SU-DHL-6 (cell line): Measurements from ENCODE around the gene KRT6B.

Experiments
- H2AFZ ChIP-seq: fragments of 200-600 bp; sonication (generic); 2 replicates; pipeline ENCODE4 v1.6.1; 2014; ENCODE audit warnings: low read depth, mild to moderate bottlenecking, moderate library complexity, mixed read lengths, antibody characterized with exemption, low read length; ENCODE audit not compliant: severe bottlenecking
- H3F3A ChIP-seq: fragments of 200-600 bp; shearing (Covaris generic); 2 replicates; pipeline ENCODE4 v1.6.0; 2016; ENCODE audit warnings: antibody characterized with exemption, mild to moderate bottlenecking; ENCODE audit not compliant: insufficient read depth
- H3K27ac ChIP-seq: fragments of 200-600 bp; sonication (generic); 2 replicates; pipeline ENCODE4 v1.5.1; 2016; ENCODE audit warnings: low read depth, mild to moderate bottlenecking, low read length, moderate library complexity, mixed read lengths
- H3K27me3 ChIP-seq: fragments of 200-600 bp; sonication (generic), shearing (Covaris generic); 2 replicates; pipeline ENCODE4 v1.6.0; 2014; ENCODE audit warnings: mild to moderate bottlenecking, low read length
- H3K36me3 ChIP-seq: fragments of 200-600 bp; sonication (generic); 2 replicates; pipeline ENCODE4 v1.6.1; 2014; ENCODE audit warnings: mild to moderate bottlenecking, low read length, mixed read lengths
- H3K4me2 ChIP-seq: fragments of 300-600, 200-600 bp; shearing (Covaris generic), sonication (generic); 2 replicates; pipeline ENCODE4 v1.6.0; 2014; ENCODE audit warnings: low read length, low read depth, mild to moderate bottlenecking; ENCODE audit not compliant: poor library complexity, severe bottlenecking
- H3K4me3 ChIP-seq: fragments of 200-600 bp; sonication (generic); 2 replicates; pipeline ENCODE4 v1.5.1; 2014; ENCODE audit warnings: antibody characterized with exemption, low read length, mild to moderate bottlenecking, mixed read lengths; ENCODE audit not compliant: insufficient read depth, poor library complexity, severe bottlenecking
- H3K79me2 ChIP-seq: fragments of 200-600 bp; sonication (generic); 2 replicates; pipeline ENCODE4 v1.6.1; 2014; ENCODE audit warnings: mild to moderate bottlenecking, low read length, moderate library complexity; ENCODE audit not compliant: insufficient read depth
- H3K9ac ChIP-seq: fragments of 200-600 bp; sonication (generic); 2 replicates; pipeline ENCODE4 v1.7.0; 2014; ENCODE audit warnings: mild to moderate bottlenecking, low read length
- H3K9me2 ChIP-seq: fragments of 200-600 bp; sonication (generic); replicated peaks from 2 replicates; pipeline ENCODE4 v1.6.1; 2014; ENCODE audit warnings: low read length; ENCODE audit not compliant: insufficient read depth
- H3K9me3 ChIP-seq: fragments of 200-600 bp; sonication (generic); 2 replicates; pipeline ENCODE4 v1.6.1; 2014; ENCODE audit warnings: low read length, mixed read lengths; ENCODE audit not compliant: insufficient read depth
- H4K20me1 ChIP-seq: fragments of 200-600 bp; sonication (generic); 2 replicates; pipeline ENCODE4 v1.6.1; 2014; ENCODE audit warnings: low read depth, mild to moderate bottlenecking, antibody characterized with exemption, low read length, moderate library complexity, mixed read lengths
- EZH2phosphoT487 ChIP-seq: fragments of 200-600 bp; sonication (generic), shearing (Covaris generic); conservative IDR thresholded peaks from 2 replicates; pipeline ENCODE4 v1.6.1; 2018; ENCODE audit warnings: mild to moderate bottlenecking, antibody characterized with exemption, low read length, moderate library complexity, mixed read lengths
- TF ChIP-seq, protein P1 (sequence below): fragments of 200-600 bp; sonication (generic); IDR thresholded peaks from one replicate; pipeline ENCODE4 v1.5.1; 2017; ENCODE audit warnings: antibody characterized with exemption, mild to moderate bottlenecking, low read length, moderate library complexity; ENCODE audit not compliant: insufficient read depth, poor library complexity, severe bottlenecking

KRT6B gene

GRCh38 chr12:52415870-52416750 lies 35.8 kb downstream of the KRT6B start:
- Histone ChIP-seq H3K9me3 (no peaks in the 10 kb centered on the region), H3K4me3 (no peak overlapping the region), H3K27ac (no peak overlapping the region), H3K9me2 (no peaks in the 10 kb centered on the region), H2AFZ (no peak overlapping the region), H3F3A (no peaks in the 10 kb centered on the region), H3K4me2 (no peak overlapping the region), H3K79me2 (no peaks in the 10 kb centered on the region), H3K9ac (no peak overlapping the region), H3K27me3 (no peaks in the 10 kb centered on the region), H3K36me3 (no peaks in the 10 kb centered on the region), H4K20me1 (no peaks in the 10 kb centered on the region)
- TF ChIP-seq, protein P1, sequence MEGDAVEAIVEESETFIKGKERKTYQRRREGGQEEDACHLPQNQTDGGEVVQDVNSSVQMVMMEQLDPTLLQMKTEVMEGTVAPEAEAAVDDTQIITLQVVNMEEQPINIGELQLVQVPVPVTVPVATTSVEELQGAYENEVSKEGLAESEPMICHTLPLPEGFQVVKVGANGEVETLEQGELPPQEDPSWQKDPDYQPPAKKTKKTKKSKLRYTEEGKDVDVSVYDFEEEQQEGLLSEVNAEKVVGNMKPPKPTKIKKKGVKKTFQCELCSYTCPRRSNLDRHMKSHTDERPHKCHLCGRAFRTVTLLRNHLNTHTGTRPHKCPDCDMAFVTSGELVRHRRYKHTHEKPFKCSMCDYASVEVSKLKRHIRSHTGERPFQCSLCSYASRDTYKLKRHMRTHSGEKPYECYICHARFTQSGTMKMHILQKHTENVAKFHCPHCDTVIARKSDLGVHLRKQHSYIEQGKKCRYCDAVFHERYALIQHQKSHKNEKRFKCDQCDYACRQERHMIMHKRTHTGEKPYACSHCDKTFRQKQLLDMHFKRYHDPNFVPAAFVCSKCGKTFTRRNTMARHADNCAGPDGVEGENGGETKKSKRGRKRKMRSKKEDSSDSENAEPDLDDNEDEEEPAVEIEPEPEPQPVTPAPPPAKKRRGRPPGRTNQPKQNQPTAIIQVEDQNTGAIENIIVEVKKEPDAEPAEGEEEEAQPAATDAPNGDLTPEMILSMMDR: no peak
- TF ChIP-seq EZH2phosphoT487: no peak

DNA sequence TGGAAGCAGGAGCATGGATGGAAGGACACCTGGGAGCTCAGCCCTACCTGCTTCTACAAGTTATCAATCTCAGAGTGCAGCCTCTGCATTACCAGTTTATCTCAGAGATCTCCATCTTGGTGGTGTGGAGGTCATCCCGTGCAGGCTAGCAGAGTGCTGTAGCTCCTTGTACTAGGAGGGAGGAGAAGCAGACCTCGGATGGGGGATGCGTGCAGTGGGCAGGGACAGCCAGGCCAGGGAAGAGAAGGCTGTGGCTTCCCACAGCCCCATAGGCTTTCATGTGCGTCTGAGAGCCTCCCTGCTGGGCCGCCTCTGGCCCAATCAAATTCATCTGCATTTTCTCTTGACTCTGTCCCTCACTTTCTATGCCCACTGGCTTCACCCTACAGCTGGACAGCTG lies 37.0 kb downstream of the KRT6B start:
- Histone ChIP-seq H3K9ac (no peak overlapping the region), H3K4me2 (no peak overlapping the region), H3K79me2 (no peaks in the 10 kb centered on the region), H4K20me1 (no peaks in the 10 kb centered on the region), H3F3A (no peaks in the 10 kb centered on the region), H3K9me3 (no peaks in the 10 kb centered on the region), H3K4me3 (no peak overlapping the region), H3K27ac (no peak overlapping the region), H3K27me3 (no peaks in the 10 kb centered on the region), H3K9me2 (no peaks in the 10 kb centered on the region), H2AFZ (no peak overlapping the region), H3K36me3 (no peaks in the 10 kb centered on the region)
- TF ChIP-seq, protein P1: no peak
- TF ChIP-seq EZH2phosphoT487: no peak

DNA sequence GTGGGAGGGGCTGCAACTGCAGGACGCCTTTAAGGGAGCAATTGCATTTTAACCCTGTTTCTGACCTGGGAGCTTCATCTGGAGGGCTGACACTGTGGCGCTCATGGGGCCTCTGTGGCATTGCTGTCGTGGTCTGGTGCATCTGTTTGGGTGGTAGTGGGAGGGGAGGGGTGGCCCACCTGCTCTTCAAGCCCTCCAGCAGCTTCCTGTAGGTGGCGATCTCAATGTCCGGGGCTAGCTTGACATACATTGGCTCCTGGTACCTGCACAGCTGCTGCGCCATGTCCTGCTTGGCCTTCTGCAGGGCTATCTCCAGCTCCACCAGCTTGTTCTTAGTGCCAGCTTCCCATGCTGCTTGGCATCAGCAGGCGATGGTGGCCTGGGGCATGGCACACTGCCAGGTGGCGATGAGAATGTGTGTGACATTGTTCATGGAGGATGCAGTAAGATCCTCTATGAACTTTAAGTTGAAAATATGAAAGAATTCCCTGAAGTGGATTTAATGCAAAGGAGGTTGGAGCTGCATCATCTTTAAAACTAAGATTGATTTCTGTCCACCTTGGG lies 38.1 kb downstream of the KRT6B start:
- no peak overlapping the region for H3K27ac ChIP-seq
- no peak overlapping the region for H3K4me3 ChIP-seq
- no peaks in the 10 kb centered on the region for H4K20me1 ChIP-seq
- H3K9me2 ChIP-seq: no peaks in the 10 kb centered on the region
- no peak overlapping the region for H3K4me2 ChIP-seq
- H3K27me3 ChIP-seq: no peaks in the 10 kb centered on the region
- no peaks in the 10 kb centered on the region for H3K79me2 ChIP-seq
- TF ChIP-seq, protein P1: no peak
- no peak for TF ChIP-seq EZH2phosphoT487
- H3K9me3 ChIP-seq: no peaks in the 10 kb centered on the region
- H3K9ac ChIP-seq: no peak overlapping the region
- no peaks in the 10 kb centered on the region for H3F3A ChIP-seq
- H2AFZ ChIP-seq: no peak overlapping the region
- H3K36me3 ChIP-seq: no peaks in the 10 kb centered on the region
